SU-DHL-6 (cell line): Measurements from ENCODE around the gene SIRPA.

Source experiments
- H2AFZ ChIP-seq: fragments of 200-600 bp; sonication (generic); 2 replicates; pipeline ENCODE4 v1.6.1; 2014; ENCODE audit warnings: low read depth, mild to moderate bottlenecking, moderate library complexity, mixed read lengths, antibody characterized with exemption, low read length; ENCODE audit not compliant: severe bottlenecking
- H3F3A ChIP-seq: fragments of 200-600 bp; shearing (Covaris generic); 2 replicates; pipeline ENCODE4 v1.6.0; 2016; ENCODE audit warnings: antibody characterized with exemption, mild to moderate bottlenecking; ENCODE audit not compliant: insufficient read depth
- H3K27ac ChIP-seq: fragments of 200-600 bp; sonication (generic); 2 replicates; pipeline ENCODE4 v1.5.1; 2016; ENCODE audit warnings: low read depth, mild to moderate bottlenecking, low read length, moderate library complexity, mixed read lengths
- H3K27me3 ChIP-seq: fragments of 200-600 bp; sonication (generic), shearing (Covaris generic); 2 replicates; pipeline ENCODE4 v1.6.0; 2014; ENCODE audit warnings: mild to moderate bottlenecking, low read length
- H3K36me3 ChIP-seq: fragments of 200-600 bp; sonication (generic); 2 replicates; pipeline ENCODE4 v1.6.1; 2014; ENCODE audit warnings: mild to moderate bottlenecking, low read length, mixed read lengths
- H3K4me2 ChIP-seq: fragments of 300-600, 200-600 bp; shearing (Covaris generic), sonication (generic); 2 replicates; pipeline ENCODE4 v1.6.0; 2014; ENCODE audit warnings: low read length, low read depth, mild to moderate bottlenecking; ENCODE audit not compliant: poor library complexity, severe bottlenecking
- H3K4me3 ChIP-seq: fragments of 200-600 bp; sonication (generic); 2 replicates; pipeline ENCODE4 v1.5.1; 2014; ENCODE audit warnings: antibody characterized with exemption, low read length, mild to moderate bottlenecking, mixed read lengths; ENCODE audit not compliant: insufficient read depth, poor library complexity, severe bottlenecking
- H3K79me2 ChIP-seq: fragments of 200-600 bp; sonication (generic); 2 replicates; pipeline ENCODE4 v1.6.1; 2014; ENCODE audit warnings: mild to moderate bottlenecking, low read length, moderate library complexity; ENCODE audit not compliant: insufficient read depth
- H3K9ac ChIP-seq: fragments of 200-600 bp; sonication (generic); 2 replicates; pipeline ENCODE4 v1.7.0; 2014; ENCODE audit warnings: mild to moderate bottlenecking, low read length
- H3K9me2 ChIP-seq: fragments of 200-600 bp; sonication (generic); replicated peaks from 2 replicates; pipeline ENCODE4 v1.6.1; 2014; ENCODE audit warnings: low read length; ENCODE audit not compliant: insufficient read depth
- H3K9me3 ChIP-seq: fragments of 200-600 bp; sonication (generic); 2 replicates; pipeline ENCODE4 v1.6.1; 2014; ENCODE audit warnings: low read length, mixed read lengths; ENCODE audit not compliant: insufficient read depth
- H4K20me1 ChIP-seq: fragments of 200-600 bp; sonication (generic); 2 replicates; pipeline ENCODE4 v1.6.1; 2014; ENCODE audit warnings: low read depth, mild to moderate bottlenecking, antibody characterized with exemption, low read length, moderate library complexity, mixed read lengths
- EZH2phosphoT487 ChIP-seq: fragments of 200-600 bp; sonication (generic), shearing (Covaris generic); conservative IDR thresholded peaks from 2 replicates; pipeline ENCODE4 v1.6.1; 2018; ENCODE audit warnings: mild to moderate bottlenecking, antibody characterized with exemption, low read length, moderate library complexity, mixed read lengths
- TF ChIP-seq, protein P1 (sequence below): fragments of 200-600 bp; sonication (generic); IDR thresholded peaks from one replicate; pipeline ENCODE4 v1.5.1; 2017; ENCODE audit warnings: antibody characterized with exemption, mild to moderate bottlenecking, low read length, moderate library complexity; ENCODE audit not compliant: insufficient read depth, poor library complexity, severe bottlenecking

Gene SIRPA

DNA sequence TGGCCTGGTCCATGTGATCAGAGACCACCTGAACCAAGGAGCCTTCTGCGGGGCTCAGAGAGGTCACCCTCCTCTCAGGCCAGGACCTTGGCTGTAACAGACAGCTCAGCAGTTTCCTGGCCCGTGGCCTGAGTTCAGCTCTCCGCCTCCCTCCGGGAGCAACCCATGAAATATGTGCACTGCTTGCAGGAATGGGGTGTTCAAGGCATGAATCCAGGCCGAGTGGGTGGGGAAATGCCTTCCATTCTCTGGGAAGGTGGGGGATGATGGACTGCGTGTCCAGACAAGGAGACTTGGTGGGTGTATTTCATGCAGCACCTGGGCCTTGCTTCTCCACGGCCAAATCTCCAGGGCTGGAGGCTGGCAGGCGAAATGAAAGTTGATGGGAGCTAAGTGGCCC, 46.0 kb downstream of the SIRPA start:
- Histone ChIP-seq H2AFZ (no peak overlapping the region), H3K79me2 (no peaks in the 10 kb centered on the region), H3K9me3 (no peaks in the 10 kb centered on the region), H4K20me1 (no peaks in the 10 kb centered on the region), H3K9me2 (no peaks in the 10 kb centered on the region), H3K4me3 (no peak overlapping the region), H3K36me3 (no peaks in the 10 kb centered on the region), H3K4me2 (no peak overlapping the region), H3K27me3 (no peaks in the 10 kb centered on the region), H3F3A (no peaks in the 10 kb centered on the region), H3K27ac (no peak overlapping the region), H3K9ac (no peak overlapping the region)
- TF ChIP-seq, protein P1, sequence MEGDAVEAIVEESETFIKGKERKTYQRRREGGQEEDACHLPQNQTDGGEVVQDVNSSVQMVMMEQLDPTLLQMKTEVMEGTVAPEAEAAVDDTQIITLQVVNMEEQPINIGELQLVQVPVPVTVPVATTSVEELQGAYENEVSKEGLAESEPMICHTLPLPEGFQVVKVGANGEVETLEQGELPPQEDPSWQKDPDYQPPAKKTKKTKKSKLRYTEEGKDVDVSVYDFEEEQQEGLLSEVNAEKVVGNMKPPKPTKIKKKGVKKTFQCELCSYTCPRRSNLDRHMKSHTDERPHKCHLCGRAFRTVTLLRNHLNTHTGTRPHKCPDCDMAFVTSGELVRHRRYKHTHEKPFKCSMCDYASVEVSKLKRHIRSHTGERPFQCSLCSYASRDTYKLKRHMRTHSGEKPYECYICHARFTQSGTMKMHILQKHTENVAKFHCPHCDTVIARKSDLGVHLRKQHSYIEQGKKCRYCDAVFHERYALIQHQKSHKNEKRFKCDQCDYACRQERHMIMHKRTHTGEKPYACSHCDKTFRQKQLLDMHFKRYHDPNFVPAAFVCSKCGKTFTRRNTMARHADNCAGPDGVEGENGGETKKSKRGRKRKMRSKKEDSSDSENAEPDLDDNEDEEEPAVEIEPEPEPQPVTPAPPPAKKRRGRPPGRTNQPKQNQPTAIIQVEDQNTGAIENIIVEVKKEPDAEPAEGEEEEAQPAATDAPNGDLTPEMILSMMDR, result no peak
- TF ChIP-seq EZH2phosphoT487, result no peak

DNA sequence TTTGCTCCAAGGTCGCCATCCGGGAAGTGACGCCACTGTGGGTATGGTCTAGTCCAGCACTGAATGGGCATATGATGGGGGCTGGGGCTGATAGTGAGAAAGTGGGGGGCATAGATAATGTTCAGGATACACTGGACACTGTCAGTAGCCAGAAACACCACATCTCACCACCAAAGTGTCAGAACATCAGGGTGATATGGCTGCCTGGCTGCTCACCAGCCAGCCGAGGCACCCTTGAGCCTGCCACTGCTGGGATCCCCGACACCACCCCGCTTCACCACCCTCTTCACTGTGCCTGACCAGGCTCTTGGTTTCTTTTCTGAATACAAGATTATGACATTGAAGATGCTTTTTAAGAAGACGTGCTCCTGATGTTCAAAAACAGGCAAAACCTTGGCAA, 46.9 kb downstream of the SIRPA start:
- H3K36me3 ChIP-seq, result no peaks in the 10 kb centered on the region
- no peaks in the 10 kb centered on the region for H3K9me3 ChIP-seq
- no peaks in the 10 kb centered on the region for H3F3A ChIP-seq
- H4K20me1 ChIP-seq, result no peaks in the 10 kb centered on the region
- H3K79me2 ChIP-seq, result no peaks in the 10 kb centered on the region
- H3K9me2 ChIP-seq, result no peaks in the 10 kb centered on the region
- H3K4me3 ChIP-seq, result no peak overlapping the region
- no peaks in the 10 kb centered on the region for H3K27me3 ChIP-seq
- H3K4me2 ChIP-seq, result no peak overlapping the region
- TF ChIP-seq, protein P1, result no peak
- no peak for TF ChIP-seq EZH2phosphoT487
- no peak overlapping the region for H3K9ac ChIP-seq
- H2AFZ ChIP-seq, result no peak overlapping the region
- H3K27ac ChIP-seq, result no peak overlapping the region

DNA sequence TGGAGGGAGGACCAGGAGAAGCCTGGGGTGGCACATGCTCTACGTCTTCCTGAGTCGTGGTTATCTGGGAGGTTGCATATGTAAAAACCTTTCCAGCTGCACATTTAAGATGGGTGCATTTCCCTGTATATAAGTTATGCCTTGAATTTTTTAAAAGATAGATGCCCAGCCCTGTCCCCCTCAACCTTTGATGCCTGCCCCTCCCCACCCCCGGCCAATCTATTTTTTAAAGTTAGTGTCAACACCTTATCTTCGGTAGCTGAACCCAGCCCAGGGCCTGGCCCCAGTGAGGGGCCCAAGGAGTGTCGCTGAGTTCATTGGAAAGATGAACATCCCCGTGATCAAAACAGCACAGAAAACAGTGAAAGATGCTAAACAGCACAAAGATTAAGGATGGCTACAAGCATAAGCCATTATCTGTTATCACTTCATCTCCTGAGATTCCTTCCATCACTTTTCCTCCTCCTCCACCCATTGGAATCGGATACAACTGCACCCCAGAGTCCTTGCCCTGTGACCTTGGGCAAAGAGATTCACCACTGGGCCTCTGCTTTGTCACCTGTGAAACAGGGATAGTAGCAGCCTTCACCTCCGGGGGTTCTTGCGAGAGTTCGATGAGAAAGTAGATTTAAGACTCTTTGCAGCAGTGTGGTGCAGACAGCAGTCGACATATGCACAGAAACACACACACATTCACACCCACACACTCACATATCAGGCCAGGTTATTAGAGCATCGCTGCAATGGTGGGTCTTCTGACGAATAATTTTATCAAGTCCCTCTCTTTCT, 47.5 kb downstream of the SIRPA start:
- Histone ChIP-seq H3K36me3 (no peaks in the 10 kb centered on the region), H3K4me3 (no peak overlapping the region), H3K79me2 (no peaks in the 10 kb centered on the region), H4K20me1 (no peaks in the 10 kb centered on the region), H3K4me2 (no peak overlapping the region), H3K9ac (no peak overlapping the region), H3K27ac (no peak overlapping the region), H3K27me3 (no peaks in the 10 kb centered on the region), H3K9me3 (no peaks in the 10 kb centered on the region), H3K9me2 (no peaks in the 10 kb centered on the region), H2AFZ (no peak overlapping the region), H3F3A (no peaks in the 10 kb centered on the region)
- TF ChIP-seq EZH2phosphoT487, result no peak
- TF ChIP-seq, protein P1, result no peak
